Neural cell (in vitro differentiated cells): ENCODE results near the gene DTD1. TPM values are rescaled to one million over a fixed set of nuclear protein-coding genes. Genes with fewer than 3 reads are reported as not detected.

ENCODE experiments used
- H2AFZ ChIP-seq: fragments of 200-600, 300-800 bp; sonication (generic), shearing (Covaris generic); 2 replicates; pipeline ENCODE4 v1.6.0; 2014; ENCODE audit warnings: low read depth, mild to moderate bottlenecking, antibody characterized with exemption, low read length, moderate library complexity
- H3F3A ChIP-seq: fragments of 200-600 bp; shearing (Covaris generic); 2 replicates; pipeline ENCODE4 v1.6.1; 2016; ENCODE audit warnings: mild to moderate bottlenecking, moderate library complexity, mixed read lengths, antibody characterized with exemption, low read length; ENCODE audit not compliant: insufficient read depth, poor library complexity, severe bottlenecking
- H3K27ac ChIP-seq: fragments of 200-600, 300-800 bp; sonication (generic), shearing (Covaris generic); 2 replicates; pipeline ENCODE4 v1.5.1; 2014; ENCODE audit warnings: mild to moderate bottlenecking, low read length, moderate library complexity
- H3K27me3 ChIP-seq: fragments of 300-800, 200-600 bp; sonication (generic), shearing (Covaris generic); 2 replicates; pipeline ENCODE4 v1.6.0; 2014; ENCODE audit warnings: mild to moderate bottlenecking, low read depth, low read length, moderate library complexity; ENCODE audit not compliant: insufficient read depth
- H3K36me3 ChIP-seq: fragments of 300-800, 200-600 bp; sonication (generic), shearing (Covaris generic); 2 replicates; pipeline ENCODE4 v1.5.1; 2014; ENCODE audit warnings: mild to moderate bottlenecking, antibody characterized with exemption, low read length, moderate library complexity; ENCODE audit not compliant: insufficient read depth
- H3K4me2 ChIP-seq: fragments of 300-800, 200-600 bp; sonication (generic), shearing (Covaris generic); 2 replicates; pipeline ENCODE4 v1.6.0; 2014; ENCODE audit warnings: mild to moderate bottlenecking, low read length
- H3K4me3 ChIP-seq: fragments of 300-800, 200-600 bp; sonication (generic), shearing (Covaris generic); 2 replicates; pipeline ENCODE4 v1.5.1; 2014; ENCODE audit warnings: mild to moderate bottlenecking, low read length, moderate library complexity
- H3K79me2 ChIP-seq: fragments of 200-600 bp; shearing (Covaris generic); replicated peaks from 2 replicates; pipeline ENCODE4 v1.6.0; 2014; ENCODE audit warnings: mild to moderate bottlenecking, low read length, moderate library complexity; ENCODE audit not compliant: insufficient read depth
- H3K9ac ChIP-seq: fragments of 300-800, 200-600 bp; sonication (generic), shearing (Covaris generic); 2 replicates; pipeline ENCODE4 v1.6.1; 2016; ENCODE audit warnings: mild to moderate bottlenecking, low read length, mixed read lengths
- H3K9me2 ChIP-seq: fragments of 200-600 bp; shearing (Covaris generic); 2 replicates; pipeline ENCODE4 v1.6.1; 2016; ENCODE audit warnings: mild to moderate bottlenecking, low read length, mixed read lengths; ENCODE audit not compliant: insufficient read depth
- H3K9me3 ChIP-seq: fragments of 200-600, 300-800 bp; sonication (generic), shearing (Covaris generic); 2 replicates; pipeline ENCODE4 v1.6.1; 2016; ENCODE audit warnings: mild to moderate bottlenecking, mixed run types, low read length, moderate library complexity, mixed read lengths
- H4K20me1 ChIP-seq: fragments of 200-600 bp; shearing (Covaris generic); 2 replicates; pipeline ENCODE4 v1.6.1; 2016; ENCODE audit warnings: mild to moderate bottlenecking, mixed run types; ENCODE audit not compliant: insufficient read depth
- EP300 ChIP-seq: fragments of 450-650 bp; conservative IDR thresholded peaks from 2 replicates; pipeline ENCODE4 v1.6.1; 2014; ENCODE audit warnings: antibody characterized with exemption, mild to moderate bottlenecking, moderate library complexity; ENCODE audit not compliant: poor library complexity, severe bottlenecking
- EZH2 ChIP-seq: fragments of 200-600, 300-800 bp; shearing (Covaris generic), sonication (generic); IDR thresholded peaks from 2 replicates; pipeline ENCODE4 v1.6.1; 2014; ENCODE audit warnings: antibody characterized with exemption, low read length, borderline replicate concordance, mild to moderate bottlenecking; ENCODE audit not compliant: insufficient read depth, poor library complexity, severe bottlenecking
- MXI1 ChIP-seq: fragments of 450-650 bp; conservative IDR thresholded peaks from 2 replicates; pipeline ENCODE4 v1.6.1; 2014; ENCODE audit warnings: antibody characterized with exemption, mild to moderate bottlenecking; ENCODE audit not compliant: poor library complexity, severe bottlenecking
- POLR2AphosphoS5 ChIP-seq: IDR thresholded peaks from 2 replicates; pipeline ENCODE4 v1.6.1; 2012
- RAD21 ChIP-seq: fragments of 450-650 bp; conservative IDR thresholded peaks from 2 replicates; pipeline ENCODE4 v1.6.1; 2014; ENCODE audit warnings: antibody characterized with exemption, mild to moderate bottlenecking, moderate library complexity
- SMC3 ChIP-seq: fragments of 450-650 bp; conservative IDR thresholded peaks from 2 replicates; pipeline ENCODE4 v1.6.1; 2014; ENCODE audit warnings: antibody characterized with exemption, mild to moderate bottlenecking, moderate library complexity; ENCODE audit not compliant: poor library complexity
- TAF1 ChIP-seq: IDR thresholded peaks from 2 replicates; pipeline ENCODE4 v1.6.1; 2012; ENCODE audit warnings: low read depth
- polyA plus RNA-seq: library from polyadenylated mRNA; depleted of rRNA; stranded (reverse); fragments of >200 nt; gene quantifications from 2 replicates; pipeline ENCODE4 v1.2.3, GENCODE V29; 2014
- TF ChIP-seq, protein P1 (sequence below): IDR thresholded peaks from 2 replicates; pipeline ENCODE4 v1.6.1; 2012; ENCODE audit warnings: borderline replicate concordance

The DTD1 gene
- polyA plus RNA-seq, 1 donor from 2014 or later, result 337 TPM

DNA sequence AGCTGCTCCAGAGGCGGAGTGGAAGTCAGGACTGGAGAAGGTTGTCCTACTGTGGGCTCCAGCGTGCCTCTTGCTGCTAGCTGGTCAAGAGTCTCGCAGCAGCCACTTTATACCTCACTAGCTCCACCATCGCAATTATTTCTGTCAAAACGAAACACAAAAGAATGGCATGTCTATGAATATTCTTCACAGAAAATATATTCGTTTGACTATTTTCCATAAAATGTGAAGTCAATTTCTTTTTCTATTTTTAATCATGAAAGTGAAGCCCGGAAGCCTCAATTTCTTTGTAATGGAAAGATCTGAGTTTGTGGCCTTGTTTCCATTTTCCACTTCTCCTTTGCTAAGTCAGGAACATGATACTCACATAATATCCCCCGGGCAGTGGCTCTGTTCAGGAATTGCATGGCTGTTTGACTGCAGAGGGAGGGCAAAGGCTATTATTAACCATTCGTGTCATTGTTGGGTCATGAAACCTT, 51.7 kb downstream of the DTD1 start:
- H3K9me3 ChIP-seq, result no peaks in the 10 kb centered on the region
- H3K9me2 ChIP-seq, result no peaks in the 10 kb centered on the region
- H2AFZ ChIP-seq, result no peak overlapping the region
- peaks cover 3% of the 10 kb centered on the region for H3F3A ChIP-seq
- no peaks in the 10 kb centered on the region for H4K20me1 ChIP-seq
- no peaks in the 10 kb centered on the region for H3K36me3 ChIP-seq
- no peak overlapping the region for H3K27ac ChIP-seq
- no peaks in the 10 kb centered on the region for H3K27me3 ChIP-seq
- H3K4me2 ChIP-seq, result no peak overlapping the region
- H3K4me3 ChIP-seq, result no peak overlapping the region
- TF ChIP-seq RAD21, result no peak
- TF ChIP-seq EP300, result no peak
- H3K9ac ChIP-seq, result no peak overlapping the region
- peaks cover 8% of the 10 kb centered on the region for H3K79me2 ChIP-seq

DNA sequence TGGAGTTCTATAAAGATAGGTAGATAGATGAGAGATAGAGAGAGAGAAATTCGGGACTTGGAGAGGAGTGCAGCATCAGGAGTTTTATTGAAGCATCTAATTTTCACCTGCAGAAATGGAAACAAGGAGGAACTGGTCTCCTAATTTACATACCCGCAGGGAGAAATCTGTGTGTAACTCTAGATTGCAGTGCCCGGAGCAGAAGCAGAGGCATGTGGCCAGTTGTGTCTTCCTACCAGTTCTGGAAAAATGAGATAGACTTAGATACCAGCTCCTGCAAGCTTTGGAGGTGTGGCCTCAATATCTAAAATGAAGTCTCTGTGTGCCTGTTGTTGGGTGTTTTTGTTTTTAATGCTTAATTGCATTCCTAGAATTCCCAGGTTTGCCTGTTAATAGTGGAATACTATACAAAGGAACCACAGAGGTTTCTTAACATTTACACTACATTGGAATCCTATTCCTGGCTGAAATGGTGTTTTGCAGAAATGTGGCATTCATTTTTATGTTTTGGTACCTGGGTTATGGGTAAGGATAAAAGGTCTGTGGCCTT, 57.4 kb downstream of the DTD1 start:
- no peak overlapping the region for H3K9ac ChIP-seq
- no peak overlapping the region for H2AFZ ChIP-seq
- no peaks in the 10 kb centered on the region for H3K9me2 ChIP-seq
- no peak overlapping the region for H3K27ac ChIP-seq
- no peaks in the 10 kb centered on the region for H3F3A ChIP-seq
- H3K79me2 ChIP-seq, result peaks cover 12% of the 10 kb centered on the region
- H3K9me3 ChIP-seq, result no peaks in the 10 kb centered on the region
- H3K27me3 ChIP-seq, result no peaks in the 10 kb centered on the region
- no peaks in the 10 kb centered on the region for H3K36me3 ChIP-seq
- no peaks in the 10 kb centered on the region for H4K20me1 ChIP-seq
- H3K4me3 ChIP-seq, result no peak overlapping the region
- TF ChIP-seq SMC3 (no peak), MXI1 (no peak), RAD21 (no peak)
- H3K4me2 ChIP-seq, result no peak overlapping the region

DNA sequence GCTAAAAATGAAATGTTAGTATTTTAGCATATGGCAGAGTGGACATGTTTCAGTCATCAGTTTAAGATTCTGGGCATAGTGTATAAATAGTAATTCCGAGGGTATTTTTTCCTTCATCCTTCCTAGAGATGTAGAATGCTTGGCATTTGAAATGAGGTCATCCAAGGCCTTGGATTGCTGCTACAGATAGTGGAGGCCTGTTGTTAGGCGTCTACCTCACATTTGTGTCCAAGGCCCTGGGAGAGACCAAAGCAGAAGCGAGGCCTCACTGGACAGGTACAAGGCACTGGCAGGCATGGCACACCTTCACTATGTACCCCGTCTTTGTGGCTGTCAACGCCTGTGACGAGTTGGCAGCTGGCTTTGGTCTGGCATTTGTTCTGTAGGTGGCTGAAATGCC, 58.0 kb downstream of the DTD1 start:
- no peaks in the 10 kb centered on the region for H3K27me3 ChIP-seq
- H3K9me2 ChIP-seq, result no peaks in the 10 kb centered on the region
- no peak overlapping the region for H3K9ac ChIP-seq
- H3K79me2 ChIP-seq, result peaks cover 12% of the 10 kb centered on the region
- H2AFZ ChIP-seq, result no peak overlapping the region
- no peak overlapping the region for H3K4me3 ChIP-seq
- H3K4me2 ChIP-seq, result no peak overlapping the region
- no peaks in the 10 kb centered on the region for H3K9me3 ChIP-seq
- TF ChIP-seq POLR2AphosphoS5, result no peak
- TF ChIP-seq MXI1, result no peak
- no peak for TF ChIP-seq SMC3
- TF ChIP-seq, protein P1, sequence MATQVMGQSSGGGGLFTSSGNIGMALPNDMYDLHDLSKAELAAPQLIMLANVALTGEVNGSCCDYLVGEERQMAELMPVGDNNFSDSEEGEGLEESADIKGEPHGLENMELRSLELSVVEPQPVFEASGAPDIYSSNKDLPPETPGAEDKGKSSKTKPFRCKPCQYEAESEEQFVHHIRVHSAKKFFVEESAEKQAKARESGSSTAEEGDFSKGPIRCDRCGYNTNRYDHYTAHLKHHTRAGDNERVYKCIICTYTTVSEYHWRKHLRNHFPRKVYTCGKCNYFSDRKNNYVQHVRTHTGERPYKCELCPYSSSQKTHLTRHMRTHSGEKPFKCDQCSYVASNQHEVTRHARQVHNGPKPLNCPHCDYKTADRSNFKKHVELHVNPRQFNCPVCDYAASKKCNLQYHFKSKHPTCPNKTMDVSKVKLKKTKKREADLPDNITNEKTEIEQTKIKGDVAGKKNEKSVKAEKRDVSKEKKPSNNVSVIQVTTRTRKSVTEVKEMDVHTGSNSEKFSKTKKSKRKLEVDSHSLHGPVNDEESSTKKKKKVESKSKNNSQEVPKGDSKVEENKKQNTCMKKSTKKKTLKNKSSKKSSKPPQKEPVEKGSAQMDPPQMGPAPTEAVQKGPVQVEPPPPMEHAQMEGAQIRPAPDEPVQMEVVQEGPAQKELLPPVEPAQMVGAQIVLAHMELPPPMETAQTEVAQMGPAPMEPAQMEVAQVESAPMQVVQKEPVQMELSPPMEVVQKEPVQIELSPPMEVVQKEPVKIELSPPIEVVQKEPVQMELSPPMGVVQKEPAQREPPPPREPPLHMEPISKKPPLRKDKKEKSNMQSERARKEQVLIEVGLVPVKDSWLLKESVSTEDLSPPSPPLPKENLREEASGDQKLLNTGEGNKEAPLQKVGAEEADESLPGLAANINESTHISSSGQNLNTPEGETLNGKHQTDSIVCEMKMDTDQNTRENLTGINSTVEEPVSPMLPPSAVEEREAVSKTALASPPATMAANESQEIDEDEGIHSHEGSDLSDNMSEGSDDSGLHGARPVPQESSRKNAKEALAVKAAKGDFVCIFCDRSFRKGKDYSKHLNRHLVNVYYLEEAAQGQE, result no peak
- TF ChIP-seq EZH2, result no peak
- TF ChIP-seq TAF1, result no peak
- TF ChIP-seq EP300, result no peak
- TF ChIP-seq RAD21, result no peak
- H3K36me3 ChIP-seq, result no peaks in the 10 kb centered on the region
- no peaks in the 10 kb centered on the region for H3F3A ChIP-seq
- no peak overlapping the region for H3K27ac ChIP-seq
- H4K20me1 ChIP-seq, result no peaks in the 10 kb centered on the region
